Measurements from ENCODE around the gene SETBP1.
"Not testable (repeated sequence)": the region's sequence is repeated elsewhere in the genome, so short reads cannot be mapped to it uniquely, and the experiment has no call there.

The SETBP1 gene

DNA sequence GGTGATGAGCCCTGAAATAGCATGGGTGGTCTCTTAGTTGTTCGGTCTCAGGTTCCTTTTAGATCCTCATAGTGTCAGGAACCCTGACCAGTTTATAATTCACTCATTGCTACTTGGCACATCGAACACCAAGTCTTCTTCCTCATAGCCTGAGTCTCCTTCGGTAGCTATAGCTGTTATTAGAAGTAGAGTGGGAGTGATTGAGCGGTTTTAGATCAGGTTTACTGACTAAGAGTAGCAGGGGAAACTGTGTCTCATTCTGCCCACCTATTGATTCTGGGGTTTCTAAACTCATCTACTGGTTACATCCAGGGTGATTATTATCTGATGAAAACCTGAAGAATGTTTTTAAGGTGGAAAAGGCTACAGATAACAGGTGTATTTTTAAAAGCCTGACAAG is 114.6 kb downstream of the SETBP1 start:
- no peak for FAIRE-seq

DNA sequence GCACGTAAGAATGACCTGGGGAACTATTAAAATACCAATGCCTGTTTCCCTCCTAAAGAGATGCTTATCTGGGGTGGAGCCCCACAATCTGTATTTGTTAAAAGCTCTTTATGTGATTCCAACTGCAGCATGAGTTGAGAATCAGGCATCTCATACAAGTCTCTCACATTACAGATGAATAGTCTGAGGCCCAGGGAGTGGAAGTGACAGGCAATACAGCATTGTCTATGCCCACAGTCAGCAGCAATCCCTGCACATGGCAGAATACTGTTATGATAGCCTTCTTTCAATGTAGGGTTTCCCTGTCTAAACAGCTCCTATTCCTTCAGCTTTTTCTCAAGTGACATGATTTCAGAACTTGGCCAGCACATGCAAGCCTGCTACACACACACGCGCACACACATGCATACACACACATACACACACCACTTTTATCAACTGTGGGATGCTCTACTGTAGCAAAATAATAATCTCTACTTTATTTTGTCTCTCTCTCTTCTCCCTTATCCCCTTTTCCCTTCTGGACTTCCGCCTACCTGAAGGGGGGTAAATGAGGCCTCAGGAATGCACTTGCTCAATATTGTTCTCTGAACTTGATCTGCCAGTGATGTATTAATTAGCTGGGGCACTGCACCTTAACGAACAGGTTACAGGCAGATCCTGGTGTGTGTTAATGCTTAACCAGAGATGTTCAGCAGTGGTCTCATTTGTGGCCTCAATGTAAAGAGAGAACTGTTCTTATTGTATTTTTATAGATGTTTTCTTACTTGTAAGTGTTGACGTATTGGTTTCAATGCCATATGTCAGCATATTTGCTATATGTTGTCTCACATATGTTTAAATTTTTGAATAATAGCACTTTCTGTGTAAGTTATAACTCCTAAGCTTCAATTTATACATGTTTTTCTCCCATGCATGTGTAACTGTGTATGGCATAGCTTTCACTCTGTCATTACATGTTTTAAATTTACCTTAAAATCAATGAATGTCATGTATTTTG is 116.0 kb downstream of the SETBP1 start:
- FAIRE-seq: no peak

DNA sequence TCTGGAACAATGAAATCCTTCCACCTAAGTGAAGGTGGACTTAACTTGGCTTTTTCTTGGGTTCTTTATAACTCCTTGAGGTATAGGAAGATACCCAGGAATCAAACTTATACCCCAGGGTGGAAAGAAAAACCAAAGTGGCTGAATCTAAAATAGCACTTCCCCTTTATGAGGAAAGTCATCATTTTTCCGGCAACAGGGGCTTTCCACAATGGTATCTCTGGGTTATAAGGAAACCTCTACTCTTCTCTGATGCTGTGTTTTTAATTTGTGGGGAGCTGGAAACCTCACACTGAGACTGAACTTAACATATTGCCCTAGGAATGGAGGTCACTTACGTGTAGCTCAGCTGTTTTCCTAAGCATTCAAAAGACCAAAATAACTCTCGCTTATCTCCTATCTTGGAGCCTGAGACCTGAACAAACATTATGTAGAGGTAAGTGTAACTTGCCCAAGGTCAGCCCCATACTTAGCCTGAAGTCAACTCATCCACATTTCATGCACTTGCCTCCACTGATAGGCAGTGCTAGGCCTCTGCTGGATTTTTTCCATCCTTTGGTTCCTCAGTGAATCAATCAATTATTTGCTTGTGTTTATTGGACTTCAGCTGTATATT is 117.9 kb downstream of the SETBP1 start:
- no peak for FAIRE-seq

GRCh38 chr18:44799382-44799906 is 118.8 kb downstream of the SETBP1 start:
- FAIRE-seq: no peak

GRCh38 chr18:44799907-44800421 is 119.3 kb downstream of the SETBP1 start:
- no peak for FAIRE-seq

GRCh38 chr18:44800766-44801165 is 120.1 kb downstream of the SETBP1 start:
- not testable (repeated sequence) for FAIRE-seq

DNA sequence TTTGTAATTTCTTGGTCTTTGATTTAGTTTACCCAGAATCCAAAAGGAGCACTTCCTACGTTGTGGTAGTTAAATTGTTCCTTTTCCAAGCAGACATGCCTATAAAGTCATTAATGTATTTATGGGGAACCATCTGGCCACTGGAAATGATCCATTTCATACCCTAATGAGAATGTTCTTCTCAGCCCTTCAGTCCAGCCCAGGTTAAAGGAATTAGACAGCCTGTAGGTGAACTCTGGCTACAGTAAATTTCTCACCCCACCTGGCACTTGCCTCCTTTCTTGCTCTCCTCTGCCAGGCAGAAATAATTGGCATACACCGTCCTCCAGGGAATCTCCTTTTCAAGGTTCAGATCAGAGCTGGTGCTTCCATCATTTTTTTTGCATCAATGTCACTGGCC is 121.1 kb downstream of the SETBP1 start:
- no peak for FAIRE-seq

- FAIRE-seq: no peak
Observed at GRCh38 chr18:44802508-44802907, 121.8 kb downstream of the SETBP1 start.

DNA sequence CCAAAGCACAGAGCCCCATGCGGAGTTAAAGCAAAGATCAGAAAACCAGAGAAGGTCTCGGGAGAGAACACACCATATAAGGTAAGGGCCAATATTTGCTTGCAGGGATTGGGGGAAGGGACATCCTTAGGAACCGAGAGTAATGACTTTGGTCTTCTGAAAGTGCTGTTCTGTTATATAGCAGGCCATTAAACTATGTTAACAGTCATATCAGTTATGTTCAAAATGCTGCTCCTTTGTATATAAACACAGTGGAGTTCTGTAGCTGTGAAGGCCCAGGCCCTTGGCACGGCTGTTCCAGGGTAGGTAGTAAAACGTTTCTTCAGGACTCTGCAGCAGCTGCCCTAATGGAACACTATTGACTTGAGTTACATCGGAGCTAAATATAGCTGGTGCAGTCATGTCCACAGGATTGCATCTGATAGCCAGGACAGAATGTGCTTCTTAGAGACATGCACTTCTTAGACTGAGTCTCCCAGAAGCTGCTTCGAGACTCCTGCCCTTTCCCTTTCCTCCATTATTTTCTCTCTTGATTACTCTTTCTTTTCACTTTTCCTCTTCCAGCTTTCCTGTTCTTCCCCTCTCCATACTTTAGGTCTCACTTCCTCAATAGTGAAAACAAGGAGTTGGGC is 122.4 kb downstream of the SETBP1 start:
- no peak for FAIRE-seq

DNA sequence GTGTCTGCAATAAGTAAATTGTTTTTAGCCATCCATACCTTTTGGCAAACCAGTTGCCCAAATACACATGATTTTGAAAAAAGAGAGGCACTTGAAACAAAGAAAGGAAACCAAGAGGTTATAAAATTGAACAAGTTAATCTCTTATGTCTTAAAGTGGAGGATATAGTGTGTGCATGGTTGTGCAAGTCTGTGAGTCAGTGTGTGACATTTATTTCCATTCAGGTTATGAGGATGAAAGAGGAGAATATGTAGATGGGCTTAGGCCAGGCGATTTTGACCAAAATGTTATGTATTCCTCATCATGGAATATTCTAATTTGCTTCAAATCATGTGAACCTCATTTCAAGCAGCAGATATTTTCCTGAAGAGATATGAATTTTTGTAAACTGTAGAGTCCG is 123.3 kb downstream of the SETBP1 start:
- no peak for FAIRE-seq

DNA sequence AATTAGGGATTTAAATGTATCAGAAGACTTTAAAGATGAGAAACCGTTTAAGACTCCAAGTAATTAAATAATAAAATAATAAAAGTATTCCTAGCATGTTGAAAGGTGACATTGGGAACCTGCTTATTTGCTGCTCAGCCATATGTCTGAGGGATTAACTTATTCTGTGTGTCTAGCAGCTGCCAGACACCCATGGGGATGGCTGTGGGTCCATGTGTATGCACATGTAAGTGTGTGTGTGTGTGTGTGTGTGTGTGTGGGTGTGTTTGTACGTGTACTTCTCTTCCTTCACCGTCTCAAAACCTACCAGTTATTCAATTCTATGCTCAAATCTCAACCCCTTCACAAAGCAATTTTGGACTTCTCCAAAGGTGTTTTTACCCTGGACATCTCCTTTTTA is 124.5 kb downstream of the SETBP1 start:
- FAIRE-seq: no peak

DNA sequence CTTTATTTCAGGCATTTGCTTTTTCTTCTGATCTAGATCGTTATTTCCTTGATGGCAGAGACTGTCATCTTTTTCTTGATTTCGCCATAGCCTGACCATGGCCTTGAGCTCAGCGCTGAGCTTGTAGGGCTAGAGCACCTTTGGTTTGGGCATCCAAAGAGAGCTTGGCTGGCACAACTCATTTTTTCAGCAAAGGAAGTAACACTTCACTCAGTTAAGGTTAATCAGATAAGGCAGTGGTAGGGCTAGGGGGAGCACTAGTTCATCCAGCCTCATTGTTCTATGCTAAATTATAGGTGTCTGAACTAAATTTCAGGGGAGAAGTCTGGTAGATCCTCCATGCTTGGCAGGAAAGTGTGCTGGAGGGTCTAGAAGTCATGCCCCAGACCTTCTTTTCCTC is 125.0 kb downstream of the SETBP1 start:
- no peak for FAIRE-seq

DNA sequence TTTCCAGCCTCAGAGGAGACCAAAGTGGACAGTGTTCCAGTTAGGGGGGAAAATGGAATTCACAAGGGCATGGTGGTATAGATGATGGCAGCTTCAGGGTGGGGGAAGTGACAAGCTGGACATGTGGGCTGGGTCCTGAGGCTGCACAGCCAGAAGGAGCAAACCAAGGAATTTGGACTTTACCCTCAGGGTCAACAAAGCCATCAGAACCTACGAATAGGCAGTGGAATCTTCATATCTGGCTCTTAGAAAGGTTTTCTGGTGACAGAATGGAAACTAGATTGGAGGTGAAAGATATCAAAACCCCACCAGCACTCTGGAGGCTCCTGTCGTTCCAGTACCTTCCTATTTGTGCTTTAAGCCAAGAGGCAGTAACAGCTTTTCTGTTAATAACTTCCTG is 127.1 kb downstream of the SETBP1 start:
- FAIRE-seq: no peak

DNA sequence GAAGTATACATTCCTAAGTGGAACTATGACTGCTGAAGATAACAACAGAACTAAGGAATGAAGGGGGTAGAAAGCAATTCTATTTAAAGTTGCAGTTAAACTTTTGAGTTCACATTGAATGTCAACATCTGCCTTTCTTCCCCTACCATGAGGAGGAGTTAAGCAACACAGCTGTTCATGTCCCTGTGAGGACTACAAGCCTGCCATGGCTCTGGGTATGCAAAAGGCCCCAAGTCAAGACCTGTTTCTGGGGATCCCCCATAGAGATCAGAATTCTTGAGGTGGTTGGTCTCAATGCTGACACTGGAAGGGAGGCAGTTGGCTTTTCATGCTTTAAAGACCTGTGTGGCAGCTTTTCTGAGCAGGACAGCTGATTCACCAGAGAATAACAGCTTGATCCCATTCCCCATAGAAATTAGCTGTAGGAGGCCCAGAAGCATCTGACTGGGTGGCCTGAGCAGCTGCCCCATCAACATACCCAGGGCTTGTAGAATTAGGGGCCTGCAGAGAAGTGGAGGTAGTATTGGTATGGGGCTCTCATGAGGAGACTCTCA is 131.0 kb downstream of the SETBP1 start:
- no peak for FAIRE-seq

GRCh38 chr18:44812426-44812825 is 131.7 kb downstream of the SETBP1 start:
- FAIRE-seq: no peak

GRCh38 chr18:44813586-44813985 is 132.9 kb downstream of the SETBP1 start:
- FAIRE-seq: no peak

DNA sequence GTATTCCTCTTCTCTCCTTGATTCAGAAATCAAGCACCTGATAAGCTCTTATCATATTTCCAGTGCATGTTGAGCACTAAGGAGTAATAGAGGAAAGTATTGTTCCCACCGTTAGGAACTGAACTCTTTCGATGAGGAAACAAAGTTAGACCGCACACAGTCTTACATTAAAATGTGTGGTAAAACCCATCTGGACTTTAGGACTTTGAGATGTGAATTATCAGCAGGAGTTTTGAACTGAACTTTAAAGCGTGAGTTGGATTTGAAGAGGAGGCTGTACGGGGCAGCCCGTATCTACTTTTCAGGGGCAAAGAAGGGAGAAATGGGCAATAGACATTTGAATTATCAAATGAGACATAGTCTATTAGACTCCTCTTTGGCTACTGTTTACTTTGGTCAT is 134.4 kb downstream of the SETBP1 start:
- FAIRE-seq: no peak

- no peak for FAIRE-seq
Observed at GRCh38 chr18:44816050-44816449, 135.4 kb downstream of the SETBP1 start.

- FAIRE-seq: no peak
Observed at GRCh38 chr18:44816477-44816876, 135.8 kb downstream of the SETBP1 start.

- no peak for FAIRE-seq
Observed at GRCh38 chr18:44817831-44818473, 137.3 kb downstream of the SETBP1 start.

DNA sequence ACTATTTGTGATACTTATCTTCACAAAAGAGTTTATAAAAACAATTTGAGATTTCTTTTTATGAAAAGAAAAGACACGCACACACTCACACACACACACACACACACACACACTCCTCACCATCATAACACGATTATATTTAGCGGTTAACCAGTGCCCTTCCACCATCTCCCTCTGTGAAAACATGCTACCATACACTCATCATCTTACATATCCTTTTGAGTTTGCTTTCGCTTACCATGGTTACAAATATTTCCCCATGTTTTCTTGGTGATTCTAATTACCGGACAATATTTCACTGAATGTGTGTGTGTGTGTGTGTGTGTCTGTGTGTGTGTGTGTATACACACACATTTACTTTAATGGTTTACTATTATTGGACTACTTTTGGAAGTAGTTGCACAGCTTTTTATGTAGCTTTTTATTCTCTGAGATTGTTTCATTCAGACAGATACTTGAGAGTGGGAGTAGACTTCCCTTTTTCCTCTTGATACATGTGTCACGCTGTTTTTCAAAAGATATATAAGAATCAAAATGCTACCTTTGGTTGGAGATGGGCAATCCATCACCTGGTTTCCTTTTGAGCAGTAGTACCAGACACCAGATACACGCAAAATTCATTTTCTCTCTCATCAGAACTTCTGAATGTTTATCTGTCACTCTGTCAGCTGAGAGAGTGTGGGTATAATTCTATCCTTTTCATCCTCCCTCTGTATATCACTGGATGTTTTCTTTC is 138.1 kb downstream of the SETBP1 start:
- FAIRE-seq: no peak

All from TTC549 (cell line).